WTC11 (cell line): ENCODE measurements around the gene CRAMP1. TPM values are rescaled to one million over a fixed set of nuclear protein-coding genes. Genes with fewer than 3 reads are reported as not detected.

Experiments
- ATAC-seq: fragments of 200-7000 bp; cut with Tn5 transposase; 2 replicates; pipeline ENCODE4 v1.10.0; 2021; ENCODE audit warnings: mild to moderate bottlenecking, moderate library complexity
- CTCF ChIA-PET: fragments of 300-600 bp; sonication (Branson Sonifier 250); formaldehyde crosslinking; loops from one replicate; lab custom pipeline; 2021; ENCODE audit warnings: antibody characterized with exemption; lab: Charles Lee
- POLR2A ChIA-PET: fragments of 350-600 bp; sonication (Branson Sonifier 250); formaldehyde crosslinking; loops from one replicate; lab custom pipeline; 2021; ENCODE audit warnings: antibody characterized with exemption; lab: Charles Lee
- DNase-seq: peaks from one replicate; pipeline ENCODE4 v3.0.0; 2021; ENCODE audit warnings: low spot score
- H3K27ac Mint-ChIP-seq: 2 replicates; pipeline ENCODE4 v1.8.0; 2021; ENCODE audit warnings: mixed read lengths
- H3K27me3 Mint-ChIP-seq: 2 replicates; pipeline ENCODE4 v1.8.0; 2021; ENCODE audit warnings: low read depth, mild to moderate bottlenecking, moderate library complexity, mixed read lengths
- H3K36me3 Mint-ChIP-seq: 2 replicates; pipeline ENCODE4 v1.8.0; 2021; ENCODE audit warnings: mixed read lengths
- H3K4me1 Mint-ChIP-seq: 2 replicates; pipeline ENCODE4 v1.8.0; 2022; ENCODE audit warnings: mixed read lengths
- H3K4me3 Mint-ChIP-seq: 2 replicates; pipeline ENCODE4 v1.8.0; 2021; ENCODE audit warnings: mild to moderate bottlenecking, moderate library complexity, mixed read lengths
- H3K9me3 Mint-ChIP-seq: 2 replicates; pipeline ENCODE4 v1.8.0; 2021; ENCODE audit warnings: mixed read lengths
- FOXK1 ChIP-seq: sonication (generic); formaldehyde crosslinking; IDR thresholded peaks from 2 replicates; pipeline ENCODE4 v1.8.0; 2022; ENCODE audit warnings: mild to moderate bottlenecking, moderate library complexity, missing genetic modification reagents
- NFATC4 ChIP-seq: fragments of 250-450 bp; sonication (Bioruptor Pico); IDR thresholded peaks from 2 replicates; pipeline ENCODE4 v1.9.0; 2021; ENCODE audit warnings: mild to moderate bottlenecking
- SMAD3 ChIP-seq: sonication (generic); formaldehyde crosslinking; IDR thresholded peaks from 2 replicates; pipeline ENCODE4 v1.8.0; 2022; ENCODE audit warnings: missing genetic modification reagents, mild to moderate bottlenecking, borderline replicate concordance
- TCF7 ChIP-seq: sonication (generic); formaldehyde crosslinking; IDR thresholded peaks from 2 replicates; pipeline ENCODE4 v1.8.0; 2022; ENCODE audit warnings: mild to moderate bottlenecking, low read depth, missing genetic modification reagents, moderate library complexity
- TEAD1 ChIP-seq: sonication (generic); formaldehyde crosslinking; IDR thresholded peaks from 2 replicates; pipeline ENCODE4 v1.8.0; 2022; ENCODE audit warnings: mild to moderate bottlenecking, missing genetic modification reagents
- ZNF121 ChIP-seq: sonication (generic); formaldehyde crosslinking; IDR thresholded peaks from 2 replicates; pipeline ENCODE4 v1.8.0; 2023; ENCODE audit warnings: missing genetic modification reagents
- total RNA-seq: library from RNA; stranded (reverse); gene quantifications from 3 replicates; pipeline ENCODE4 v1.2.3, GENCODE V29; 2021
- TF ChIP-seq, protein P1 (sequence below): sonication (generic); formaldehyde crosslinking; conservative IDR thresholded peaks from 2 replicates; pipeline ENCODE4 v1.8.1; 2022; ENCODE audit warnings: mild to moderate bottlenecking, missing genetic modification reagents
- TF ChIP-seq, protein P2 (sequence below): sonication (generic); formaldehyde crosslinking; IDR thresholded peaks from 2 replicates; pipeline ENCODE4 v1.8.1; 2023; ENCODE audit warnings: mild to moderate bottlenecking, missing genetic modification reagents, moderate library complexity
- TF ChIP-seq, protein P3 (sequence below): sonication (generic); formaldehyde crosslinking; IDR thresholded peaks from 2 replicates; pipeline ENCODE4 v1.8.1; 2023; ENCODE audit warnings: mild to moderate bottlenecking, missing genetic modification reagents
- TF ChIP-seq, protein P4 (sequence below): fragments of 250-450 bp; sonication (Bioruptor Pico); IDR thresholded peaks from 2 replicates; pipeline ENCODE4 v1.9.0; 2021; ENCODE audit warnings: mild to moderate bottlenecking
- TF ChIP-seq, protein P5 (sequence below): sonication (generic); formaldehyde crosslinking; IDR thresholded peaks from 2 replicates; pipeline ENCODE4 v1.8.0; 2022; ENCODE audit warnings: missing genetic modification reagents
- TF ChIP-seq, protein P6 (sequence below): sonication (generic); formaldehyde crosslinking; IDR thresholded peaks from 2 replicates; pipeline ENCODE4 v1.8.0; 2023; ENCODE audit warnings: missing genetic modification reagents
- TF ChIP-seq, protein P7 (sequence below): sonication (generic); formaldehyde crosslinking; conservative IDR thresholded peaks from 2 replicates; pipeline ENCODE4 v1.8.1; 2023; ENCODE audit warnings: mild to moderate bottlenecking, low read depth, missing genetic modification reagents, moderate library complexity

CRAMP1 gene
- total RNA-seq, 1 experiment from 2014 or later: 27.4 TPM

DNA sequence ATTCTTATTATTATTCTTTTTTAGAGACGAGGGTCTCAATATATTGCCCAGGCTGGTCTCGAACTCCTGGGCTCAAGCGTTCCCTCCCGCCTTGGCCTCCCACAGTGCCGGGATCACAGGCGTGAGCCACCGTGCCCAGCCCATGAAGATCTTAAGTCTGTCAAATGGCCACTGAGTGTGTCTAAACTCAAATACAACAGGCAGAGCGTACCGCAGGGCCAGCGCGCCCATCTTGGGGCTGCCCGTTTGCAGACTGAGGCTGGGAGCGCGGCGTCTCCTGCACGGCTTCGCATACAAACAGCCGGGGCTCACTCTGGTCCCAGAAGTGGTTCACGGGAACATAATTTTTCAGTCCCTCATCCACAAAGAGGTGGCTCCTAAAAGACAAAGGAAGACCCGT lies 48.4 kb upstream of the CRAMP1 start:
- H3K4me1 Mint-ChIP-seq: peaks cover 7% of the 10 kb centered on the region
- no peak overlapping the region for H3K27ac Mint-ChIP-seq
- no peaks in the 10 kb centered on the region for H3K27me3 Mint-ChIP-seq
- CTCF ChIA-PET: no interaction called here
- TF ChIP-seq, protein P1, sequence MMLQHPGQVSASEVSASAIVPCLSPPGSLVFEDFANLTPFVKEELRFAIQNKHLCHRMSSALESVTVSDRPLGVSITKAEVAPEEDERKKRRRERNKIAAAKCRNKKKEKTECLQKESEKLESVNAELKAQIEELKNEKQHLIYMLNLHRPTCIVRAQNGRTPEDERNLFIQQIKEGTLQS (CRISPR knock-in tag): no peak
- TF ChIP-seq TEAD1 (CRISPR knock-in tag): no peak
- TF ChIP-seq ZNF121: no peak
- TF ChIP-seq NFATC4 (CRISPR knock-in tag): no peak
- TF ChIP-seq, protein P2, sequence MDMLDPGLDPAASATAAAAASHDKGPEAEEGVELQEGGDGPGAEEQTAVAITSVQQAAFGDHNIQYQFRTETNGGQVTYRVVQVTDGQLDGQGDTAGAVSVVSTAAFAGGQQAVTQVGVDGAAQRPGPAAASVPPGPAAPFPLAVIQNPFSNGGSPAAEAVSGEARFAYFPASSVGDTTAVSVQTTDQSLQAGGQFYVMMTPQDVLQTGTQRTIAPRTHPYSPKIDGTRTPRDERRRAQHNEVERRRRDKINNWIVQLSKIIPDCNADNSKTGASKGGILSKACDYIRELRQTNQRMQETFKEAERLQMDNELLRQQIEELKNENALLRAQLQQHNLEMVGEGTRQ: no peak
- TF ChIP-seq, protein P3, sequence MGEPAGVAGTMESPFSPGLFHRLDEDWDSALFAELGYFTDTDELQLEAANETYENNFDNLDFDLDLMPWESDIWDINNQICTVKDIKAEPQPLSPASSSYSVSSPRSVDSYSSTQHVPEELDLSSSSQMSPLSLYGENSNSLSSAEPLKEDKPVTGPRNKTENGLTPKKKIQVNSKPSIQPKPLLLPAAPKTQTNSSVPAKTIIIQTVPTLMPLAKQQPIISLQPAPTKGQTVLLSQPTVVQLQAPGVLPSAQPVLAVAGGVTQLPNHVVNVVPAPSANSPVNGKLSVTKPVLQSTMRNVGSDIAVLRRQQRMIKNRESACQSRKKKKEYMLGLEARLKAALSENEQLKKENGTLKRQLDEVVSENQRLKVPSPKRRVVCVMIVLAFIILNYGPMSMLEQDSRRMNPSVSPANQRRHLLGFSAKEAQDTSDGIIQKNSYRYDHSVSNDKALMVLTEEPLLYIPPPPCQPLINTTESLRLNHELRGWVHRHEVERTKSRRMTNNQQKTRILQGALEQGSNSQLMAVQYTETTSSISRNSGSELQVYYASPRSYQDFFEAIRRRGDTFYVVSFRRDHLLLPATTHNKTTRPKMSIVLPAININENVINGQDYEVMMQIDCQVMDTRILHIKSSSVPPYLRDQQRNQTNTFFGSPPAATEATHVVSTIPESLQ (CRISPR knock-in tag): no peak
- TF ChIP-seq, protein P4, sequence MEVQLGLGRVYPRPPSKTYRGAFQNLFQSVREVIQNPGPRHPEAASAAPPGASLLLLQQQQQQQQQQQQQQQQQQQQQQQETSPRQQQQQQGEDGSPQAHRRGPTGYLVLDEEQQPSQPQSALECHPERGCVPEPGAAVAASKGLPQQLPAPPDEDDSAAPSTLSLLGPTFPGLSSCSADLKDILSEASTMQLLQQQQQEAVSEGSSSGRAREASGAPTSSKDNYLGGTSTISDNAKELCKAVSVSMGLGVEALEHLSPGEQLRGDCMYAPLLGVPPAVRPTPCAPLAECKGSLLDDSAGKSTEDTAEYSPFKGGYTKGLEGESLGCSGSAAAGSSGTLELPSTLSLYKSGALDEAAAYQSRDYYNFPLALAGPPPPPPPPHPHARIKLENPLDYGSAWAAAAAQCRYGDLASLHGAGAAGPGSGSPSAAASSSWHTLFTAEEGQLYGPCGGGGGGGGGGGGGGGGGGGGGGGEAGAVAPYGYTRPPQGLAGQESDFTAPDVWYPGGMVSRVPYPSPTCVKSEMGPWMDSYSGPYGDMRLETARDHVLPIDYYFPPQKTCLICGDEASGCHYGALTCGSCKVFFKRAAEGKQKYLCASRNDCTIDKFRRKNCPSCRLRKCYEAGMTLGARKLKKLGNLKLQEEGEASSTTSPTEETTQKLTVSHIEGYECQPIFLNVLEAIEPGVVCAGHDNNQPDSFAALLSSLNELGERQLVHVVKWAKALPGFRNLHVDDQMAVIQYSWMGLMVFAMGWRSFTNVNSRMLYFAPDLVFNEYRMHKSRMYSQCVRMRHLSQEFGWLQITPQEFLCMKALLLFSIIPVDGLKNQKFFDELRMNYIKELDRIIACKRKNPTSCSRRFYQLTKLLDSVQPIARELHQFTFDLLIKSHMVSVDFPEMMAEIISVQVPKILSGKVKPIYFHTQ (CRISPR knock-in tag): no peak
- TF ChIP-seq, protein P5, sequence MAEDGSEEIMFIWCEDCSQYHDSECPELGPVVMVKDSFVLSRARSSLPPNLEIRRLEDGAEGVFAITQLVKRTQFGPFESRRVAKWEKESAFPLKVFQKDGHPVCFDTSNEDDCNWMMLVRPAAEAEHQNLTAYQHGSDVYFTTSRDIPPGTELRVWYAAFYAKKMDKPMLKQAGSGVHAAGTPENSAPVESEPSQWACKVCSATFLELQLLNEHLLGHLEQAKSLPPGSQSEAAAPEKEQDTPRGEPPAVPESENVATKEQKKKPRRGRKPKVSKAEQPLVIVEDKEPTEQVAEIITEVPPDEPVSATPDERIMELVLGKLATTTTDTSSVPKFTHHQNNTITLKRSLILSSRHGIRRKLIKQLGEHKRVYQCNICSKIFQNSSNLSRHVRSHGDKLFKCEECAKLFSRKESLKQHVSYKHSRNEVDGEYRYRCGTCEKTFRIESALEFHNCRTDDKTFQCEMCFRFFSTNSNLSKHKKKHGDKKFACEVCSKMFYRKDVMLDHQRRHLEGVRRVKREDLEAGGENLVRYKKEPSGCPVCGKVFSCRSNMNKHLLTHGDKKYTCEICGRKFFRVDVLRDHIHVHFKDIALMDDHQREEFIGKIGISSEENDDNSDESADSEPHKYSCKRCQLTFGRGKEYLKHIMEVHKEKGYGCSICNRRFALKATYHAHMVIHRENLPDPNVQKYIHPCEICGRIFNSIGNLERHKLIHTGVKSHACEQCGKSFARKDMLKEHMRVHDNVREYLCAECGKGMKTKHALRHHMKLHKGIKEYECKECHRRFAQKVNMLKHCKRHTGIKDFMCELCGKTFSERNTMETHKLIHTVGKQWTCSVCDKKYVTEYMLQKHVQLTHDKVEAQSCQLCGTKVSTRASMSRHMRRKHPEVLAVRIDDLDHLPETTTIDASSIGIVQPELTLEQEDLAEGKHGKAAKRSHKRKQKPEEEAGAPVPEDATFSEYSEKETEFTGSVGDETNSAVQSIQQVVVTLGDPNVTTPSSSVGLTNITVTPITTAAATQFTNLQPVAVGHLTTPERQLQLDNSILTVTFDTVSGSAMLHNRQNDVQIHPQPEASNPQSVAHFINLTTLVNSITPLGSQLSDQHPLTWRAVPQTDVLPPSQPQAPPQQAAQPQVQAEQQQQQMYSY (CRISPR knock-in tag): no peak
- TF ChIP-seq, protein P6, sequence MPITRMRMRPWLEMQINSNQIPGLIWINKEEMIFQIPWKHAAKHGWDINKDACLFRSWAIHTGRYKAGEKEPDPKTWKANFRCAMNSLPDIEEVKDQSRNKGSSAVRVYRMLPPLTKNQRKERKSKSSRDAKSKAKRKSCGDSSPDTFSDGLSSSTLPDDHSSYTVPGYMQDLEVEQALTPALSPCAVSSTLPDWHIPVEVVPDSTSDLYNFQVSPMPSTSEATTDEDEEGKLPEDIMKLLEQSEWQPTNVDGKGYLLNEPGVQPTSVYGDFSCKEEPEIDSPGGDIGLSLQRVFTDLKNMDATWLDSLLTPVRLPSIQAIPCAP: no peak
- TF ChIP-seq, protein P7, sequence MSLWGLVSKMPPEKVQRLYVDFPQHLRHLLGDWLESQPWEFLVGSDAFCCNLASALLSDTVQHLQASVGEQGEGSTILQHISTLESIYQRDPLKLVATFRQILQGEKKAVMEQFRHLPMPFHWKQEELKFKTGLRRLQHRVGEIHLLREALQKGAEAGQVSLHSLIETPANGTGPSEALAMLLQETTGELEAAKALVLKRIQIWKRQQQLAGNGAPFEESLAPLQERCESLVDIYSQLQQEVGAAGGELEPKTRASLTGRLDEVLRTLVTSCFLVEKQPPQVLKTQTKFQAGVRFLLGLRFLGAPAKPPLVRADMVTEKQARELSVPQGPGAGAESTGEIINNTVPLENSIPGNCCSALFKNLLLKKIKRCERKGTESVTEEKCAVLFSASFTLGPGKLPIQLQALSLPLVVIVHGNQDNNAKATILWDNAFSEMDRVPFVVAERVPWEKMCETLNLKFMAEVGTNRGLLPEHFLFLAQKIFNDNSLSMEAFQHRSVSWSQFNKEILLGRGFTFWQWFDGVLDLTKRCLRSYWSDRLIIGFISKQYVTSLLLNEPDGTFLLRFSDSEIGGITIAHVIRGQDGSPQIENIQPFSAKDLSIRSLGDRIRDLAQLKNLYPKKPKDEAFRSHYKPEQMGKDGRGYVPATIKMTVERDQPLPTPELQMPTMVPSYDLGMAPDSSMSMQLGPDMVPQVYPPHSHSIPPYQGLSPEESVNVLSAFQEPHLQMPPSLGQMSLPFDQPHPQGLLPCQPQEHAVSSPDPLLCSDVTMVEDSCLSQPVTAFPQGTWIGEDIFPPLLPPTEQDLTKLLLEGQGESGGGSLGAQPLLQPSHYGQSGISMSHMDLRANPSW (CRISPR knock-in tag): no peak
- no peak for TF ChIP-seq FOXK1
- no peak for TF ChIP-seq TCF7 (CRISPR knock-in tag)
- no peak for TF ChIP-seq SMAD3 (CRISPR knock-in tag)
- POLR2A ChIA-PET: no interaction called here
- no peak for DNase-seq
- H3K36me3 Mint-ChIP-seq: peaks cover 12% of the 10 kb centered on the region
- no peak for ATAC-seq
- H3K4me3 Mint-ChIP-seq: no peak overlapping the region
- no peaks in the 10 kb centered on the region for H3K9me3 Mint-ChIP-seq
